Prostate gland (tissue), 2 donors: ENCODE measurements around the gene C1orf198.

Experiments used
- CTCF ChIP-seq, 4 experiments: fragments of 200-600 bp in 2 of 4; fragments of 450-650 bp in 2 of 4; sonication (generic) in 2 of 4; IDR thresholded peaks; 1 replicate in 3 of 4; 2 replicates in 1 of 4; pipeline ENCODE4 v1.5.1; 2016 to 2019; ENCODE audit warnings: antibody characterized with exemption in 4 of 4, mild to moderate bottlenecking in 2 of 4, moderate library complexity in 2 of 4
- POLR2A ChIP-seq: fragments of 450-650 bp; IDR thresholded peaks from one replicate; pipeline ENCODE4 v1.6.1; 2016; ENCODE audit warnings: antibody characterized with exemption, mild to moderate bottlenecking

GRCh38 chr1:230812568-230812967, 55.8 kb downstream of the C1orf198 start:
- TF ChIP-seq CTCF (IDR thresholded peaks at IDR 0.05) (no peak), POLR2A (no peak)
